Stimulated activated CD4-positive, alpha-beta T cell treated with anti-CD3 and anti-CD28 coated beads, Interleukin-15, amount 100 ng/mL, for 48 hours (primary cell): ENCODE results near the gene FBXO21.
A peak's percentile ranks its signal among the peaks of the same experiment; 100 is the strongest.

Experiments used
- DNase-seq, 2 donors: peaks; one replicate each; pipeline ENCODE4 v3.0.0-alpha.2; 2020; ENCODE audit warnings: low read depth in 2 of 2

FBXO21 gene

GRCh38 chr12:117139025-117139717, 51.1 kb downstream of the FBXO21 start:
- DNase-seq: no peak

- DNase-seq: no peak
Measured at GRCh38 chr12:117134721-117135120, 55.5 kb downstream of the FBXO21 start.

- DNase-seq: peak; percentile 46 to 62
Measured at GRCh38 chr12:117134059-117134458, 56.2 kb downstream of the FBXO21 start.

- no peak for DNase-seq
Measured at GRCh38 chr12:117130801-117131200, 59.5 kb downstream of the FBXO21 start.

GRCh38 chr12:117129391-117129790, 60.9 kb downstream of the FBXO21 start:
- DNase-seq: no peak

GRCh38 chr12:117127933-117128823, 62.1 kb downstream of the FBXO21 start:
- DNase-seq: no peak

- no peak for DNase-seq
Measured at GRCh38 chr12:117126335-117126734, 63.9 kb downstream of the FBXO21 start.

GRCh38 chr12:117125767-117126166, 64.5 kb downstream of the FBXO21 start:
- no peak for DNase-seq

GRCh38 chr12:117125272-117125613, 65.0 kb downstream of the FBXO21 start:
- DNase-seq: no peak

- DNase-seq: no peak
Measured at GRCh38 chr12:117124421-117125271, 65.6 kb downstream of the FBXO21 start.

GRCh38 chr12:117121441-117121840, 68.8 kb downstream of the FBXO21 start:
- no peak for DNase-seq

- no peak for DNase-seq
Measured at GRCh38 chr12:117120787-117121186, 69.5 kb downstream of the FBXO21 start.

GRCh38 chr12:117119592-117120198, 70.6 kb downstream of the FBXO21 start:
- DNase-seq: no peak

- DNase-seq: no peak
Measured at GRCh38 chr12:117118838-117119591, 71.3 kb downstream of the FBXO21 start.

GRCh38 chr12:117114784-117115183, 75.5 kb downstream of the FBXO21 start:
- no peak for DNase-seq

GRCh38 chr12:117113231-117113630, 77.0 kb downstream of the FBXO21 start:
- no peak for DNase-seq

GRCh38 chr12:117111821-117112595, 78.3 kb downstream of the FBXO21 start:
- DNase-seq: no peak

- DNase-seq: no peak
Measured at GRCh38 chr12:117111386-117111785, 78.9 kb downstream of the FBXO21 start.

GRCh38 chr12:117109943-117110635, 80.2 kb downstream of the FBXO21 start:
- no peak for DNase-seq

GRCh38 chr12:117105902-117106301, 84.4 kb downstream of the FBXO21 start:
- peak in 1 of 2 donors; percentile 18 for DNase-seq
